ENCODE data around the gene ZACN.

- TF ChIP-seq EZH2 (IDR thresholded peaks at IDR 0.05; ENCODE audit: insufficient read depth, poor library complexity, severe bottlenecking) (no peak), EZH2phosphoT487 (IDR thresholded peaks at IDR 0.05; ENCODE audit: insufficient read depth, low read depth) (no peak)
Observed at GRCh38 chr17:76063875-76064546, 15.0 kb upstream of the ZACN start.

Measured in GM23248 (cell line).